Hippocampal formation (tissue), 2 donors: ENCODE data around the gene PBX2.
"Not testable (repeated sequence)": the region's sequence is repeated elsewhere in the genome, so short reads cannot be mapped to it uniquely, and the experiment has no call there.

Source experiments
- DNase-seq, 2 donors: peaks; one replicate each; lab custom pipeline; 2025; lab: John Stamatoyannopoulos, UW

PBX2 gene

GRCh38 chr6:32190054-32190851 is at the start of gene PBX2:
TSS of gene PBX2 (minus strand) at chr6:32190202. CDS start at chr6:32189915, 287 bp downstream.
- DNase-seq: peak; percentile 90 to 95

- no peak for DNase-seq
Observed at GRCh38 chr6:32239462-32239861, 49.5 kb upstream of the PBX2 start.

- no peak for DNase-seq
Observed at GRCh38 chr6:32234934-32235333, 44.9 kb upstream of the PBX2 start.

GRCh38 chr6:32226434-32226833 is 36.4 kb upstream of the PBX2 start:
- DNase-seq: no peak

- no peak for DNase-seq
Observed at GRCh38 chr6:32224696-32225095, 34.7 kb upstream of the PBX2 start.

GRCh38 chr6:32223258-32224235 is 33.5 kb upstream of the PBX2 start, which contains the start of gene NOTCH4:
TSS of gene NOTCH4 (minus strand) at chr6:32224067. CDS start at chr6:32223928, 139 bp downstream.
- no peak for DNase-seq

GRCh38 chr6:32222333-32223230 is 32.6 kb upstream of the PBX2 start:
- DNase-seq: no peak

GRCh38 chr6:32220021-32220420 is 30.0 kb upstream of the PBX2 start:
- DNase-seq: no peak

GRCh38 chr6:32218167-32218566 is 28.2 kb upstream of the PBX2 start:
- no peak for DNase-seq

- DNase-seq: no peak
Observed at GRCh38 chr6:32216998-32217397, 27.0 kb upstream of the PBX2 start.

- DNase-seq: no peak
Observed at GRCh38 chr6:32216285-32216684, 26.3 kb upstream of the PBX2 start.

- DNase-seq: no peak
Observed at GRCh38 chr6:32215617-32216016, 25.6 kb upstream of the PBX2 start.

- no peak for DNase-seq
Observed at GRCh38 chr6:32214126-32214525, 24.1 kb upstream of the PBX2 start.

- DNase-seq: no peak
Observed at GRCh38 chr6:32213649-32214048, 23.6 kb upstream of the PBX2 start.

- DNase-seq: no peak
Observed at GRCh38 chr6:32212076-32212760, 22.2 kb upstream of the PBX2 start.

GRCh38 chr6:32211432-32211831 is 21.4 kb upstream of the PBX2 start:
- not testable (repeated sequence) for DNase-seq

- DNase-seq: no peak
Observed at GRCh38 chr6:32210191-32210601, 20.2 kb upstream of the PBX2 start.

GRCh38 chr6:32208996-32209395 is 19.0 kb upstream of the PBX2 start:
- DNase-seq: no peak

- DNase-seq: no peak
Observed at GRCh38 chr6:32204268-32204715, 14.3 kb upstream of the PBX2 start.

- DNase-seq: no peak
Observed at GRCh38 chr6:32203426-32204267, 13.6 kb upstream of the PBX2 start.
